H1 (cell line): ENCODE measurements around the gene SFT2D1. TPM values are rescaled to one million over a fixed set of nuclear protein-coding genes. Genes with fewer than 3 reads are reported as not detected.

ENCODE experiments used
- ATF2 ChIP-seq: IDR thresholded peaks from 2 replicates; pipeline ENCODE4 v1.6.1; 2012; ENCODE audit warnings: low read length, inconsistent platforms
- CHD7 ChIP-seq: fragments of 300-600 bp; sonication (generic); IDR thresholded peaks from 2 replicates; pipeline ENCODE4 v1.7.1; 2012; ENCODE audit warnings: low read length, moderate library complexity, mild to moderate bottlenecking, inconsistent platforms; ENCODE audit not compliant: insufficient replicate concordance
- E2F6 ChIP-seq: IDR thresholded peaks from 2 replicates; pipeline ENCODE4 v1.6.1; 2012; ENCODE audit warnings: inconsistent platforms
- EGR1 ChIP-seq: IDR thresholded peaks from 2 replicates; pipeline ENCODE4 v1.6.1; 2011; ENCODE audit warnings: low read depth, low read length, borderline replicate concordance
- PHF8 ChIP-seq: fragments of 200-600 bp; sonication (generic); conservative IDR thresholded peaks from 2 replicates; pipeline ENCODE4 v1.7.1; 2012; ENCODE audit warnings: low read depth, mild to moderate bottlenecking, inconsistent platforms, low read length, moderate library complexity
- RXRA ChIP-seq: IDR thresholded peaks from 2 replicates; pipeline ENCODE4 v1.6.1; 2011; ENCODE audit warnings: low read depth, mild to moderate bottlenecking, low read length, moderate library complexity; ENCODE audit not compliant: insufficient read depth
- SIN3A ChIP-seq, 2 experiments: IDR thresholded peaks in 1 of 2; conservative IDR thresholded peaks in 1 of 2; 2 replicates each; pipeline ENCODE4 v1.6.1; 2011 to 2012; ENCODE audit warnings: low read length in 2 of 2, improper control_type of control experiment in 1 of 2, low read depth in 1 of 2, mild to moderate bottlenecking in 1 of 2
- SIX5 ChIP-seq: IDR thresholded peaks from 2 replicates; pipeline ENCODE4 v1.6.1; 2011; ENCODE audit warnings: mild to moderate bottlenecking, low read depth, low read length
- TBP ChIP-seq: IDR thresholded peaks from 2 replicates; pipeline ENCODE4 v1.6.1; 2011; ENCODE audit warnings: low read depth, low read length, improper control_type of control experiment
- polyA plus RNA-seq, 7 experiments: library from polyadenylated mRNA; depleted of rRNA in 3 of 7; stranded (reverse) in 5 of 7; unstranded in 2 of 7; fragments of >200 nt in 5 of 7; fragments of 200-250 nt in 2 of 7; gene quantifications; 1 replicate in 5 of 7; 2 replicates in 1 of 7; 4 replicates in 1 of 7; pipeline versions ENCODE4 v1.2.1 to v1.2.3, GENCODE V29; 2011 to 2013; ENCODE audit warnings: missing spikeins in 2 of 7, mixed read lengths in 2 of 7
- total RNA-seq: library from RNA; stranded (reverse); fragmentation: NEBNext Ultra II Directional; extraction: Animal tissue kit (Norgen Biotek cat#: 25700); gene quantifications from 2 replicates; pipeline ENCODE4 v1.2.1, GENCODE V29; 2021

SFT2D1 gene
- total and polyA plus RNA-seq, 2 of the 8 experiments (the other 6 are each of a cell fraction or from before 2014, with no cell fraction given) = 52.3 to 76.1 TPM

GRCh38 chr6:166364456-166364855, 22.1 kb upstream of the SFT2D1 start (continued):
- TF ChIP-seq CHD7 = no peak
- TF ChIP-seq SIX5 = no peak
- TF ChIP-seq E2F6 = no peak
- no peak for TF ChIP-seq EGR1
- TF ChIP-seq PHF8 = no peak
- TF ChIP-seq ATF2 = no peak
- no peak for TF ChIP-seq TBP
- no peak for TF ChIP-seq RXRA
- TF ChIP-seq SIN3A (conservative IDR thresholded peaks at IDR 0.05 in 1 of 2, IDR thresholded peaks at IDR 0.05 in 1 of 2; ENCODE audit: low read depth in 1 of 2, low read length in 2 of 2) = no peak
